Muscle layer of duodenum (tissue), 2 donors: ENCODE results near the gene GLI3.

Source experiments
- H3K27ac ChIP-seq: one replicate; pipeline ENCODE4 v1.7.0; 2013; ENCODE audit warnings: mild to moderate bottlenecking, low read length
- H3K27me3 ChIP-seq: one replicate; pipeline ENCODE4 v1.7.0; 2013; ENCODE audit warnings: low read depth, mild to moderate bottlenecking, control low read depth, low read length
- H3K36me3 ChIP-seq, 2 donors: one replicate each; pipeline ENCODE4 v1.7.0; 2013; ENCODE audit warnings: low read length in 2 of 2, control low read depth in 1 of 2, mild to moderate bottlenecking in 1 of 2; ENCODE audit not compliant: insufficient read depth in 2 of 2, control insufficient read depth in 1 of 2
- H3K4me1 ChIP-seq, 2 donors: one replicate each; pipeline ENCODE4 v1.7.0; 2013; ENCODE audit warnings: low read length in 2 of 2, mild to moderate bottlenecking in 2 of 2, control low read depth in 1 of 2, moderate library complexity in 1 of 2; ENCODE audit not compliant: insufficient read depth in 2 of 2, control insufficient read depth in 1 of 2
- H3K4me3 ChIP-seq, 2 donors: one replicate each; pipeline ENCODE4 v1.7.0; 2013; ENCODE audit warnings: low read length in 2 of 2, low read depth in 1 of 2, mild to moderate bottlenecking in 1 of 2
- H3K9me3 ChIP-seq, 2 donors: one replicate each; pipeline ENCODE4 v1.7.0; 2013; ENCODE audit warnings: low read length in 2 of 2, control low read depth in 1 of 2, mild to moderate bottlenecking in 1 of 2; ENCODE audit not compliant: control insufficient read depth in 1 of 2
- donor health status: healthy.

The GLI3 gene

GRCh38 chr7:42193471-42194129, 43.4 kb downstream of the GLI3 start:
- Histone ChIP-seq H3K27ac (no peak overlapping the region), H3K4me3 (no peak overlapping the region), H3K27me3 (no peaks in the 10 kb centered on the region), H3K36me3 (no peaks in the 10 kb centered on the region), H3K4me1 (peaks cover 15 to 35% of the 10 kb centered on the region in 2 donors), H3K9me3 (no peaks in the 10 kb centered on the region)

- H3K27me3 ChIP-seq, result no peaks in the 10 kb centered on the region
- H3K36me3 ChIP-seq, result no peaks in the 10 kb centered on the region
- H3K27ac ChIP-seq, result no peak overlapping the region
- H3K9me3 ChIP-seq, result no peaks in the 10 kb centered on the region
- H3K4me1 ChIP-seq, result peaks cover 15 to 35% of the 10 kb centered on the region in 2 donors
- no peak overlapping the region for H3K4me3 ChIP-seq
These were observed 44.1 kb downstream of the GLI3 start for GRCh38 chr7:42192851-42193461.

GRCh38 chr7:42192066-42192465, 44.9 kb downstream of the GLI3 start:
- Histone ChIP-seq H3K4me3 (no peak overlapping the region), H3K9me3 (no peaks in the 10 kb centered on the region), H3K4me1 (peaks cover 15 to 35% of the 10 kb centered on the region in 2 donors), H3K27me3 (no peaks in the 10 kb centered on the region), H3K27ac (no peak overlapping the region), H3K36me3 (no peaks in the 10 kb centered on the region)

GRCh38 chr7:42189535-42189934, 47.5 kb downstream of the GLI3 start:
- Histone ChIP-seq H3K4me1 (peaks cover 14 to 28% of the 10 kb centered on the region in 2 donors), H3K36me3 (no peaks in the 10 kb centered on the region)

GRCh38 chr7:42186151-42186550, 50.9 kb downstream of the GLI3 start:
- Histone ChIP-seq H3K27me3 (no peaks in the 10 kb centered on the region), H3K9me3 (no peaks in the 10 kb centered on the region), H3K27ac (no peak overlapping the region), H3K36me3 (no peaks in the 10 kb centered on the region), H3K4me1 (peaks cover 2 to 6% of the 10 kb centered on the region in 2 donors), H3K4me3 (no peak overlapping the region)

More at GRCh38 chr7:42189535-42189934, 47.5 kb downstream of the GLI3 start:
- H3K4me3 ChIP-seq, result no peak overlapping the region
- no peak overlapping the region for H3K27ac ChIP-seq
- H3K27me3 ChIP-seq, result no peaks in the 10 kb centered on the region
- no peaks in the 10 kb centered on the region for H3K9me3 ChIP-seq

- H3K4me3 ChIP-seq, result no peak overlapping the region
- no peaks in the 10 kb centered on the region for H3K9me3 ChIP-seq
- H3K4me1 ChIP-seq, result peaks cover 2 to 10% of the 10 kb centered on the region in 2 donors
- H3K36me3 ChIP-seq, result no peaks in the 10 kb centered on the region
- no peak overlapping the region for H3K27ac ChIP-seq
- H3K27me3 ChIP-seq, result no peaks in the 10 kb centered on the region
These were observed 51.3 kb downstream of the GLI3 start for GRCh38 chr7:42185726-42186125.

GRCh38 chr7:42183547-42183946, 53.5 kb downstream of the GLI3 start:
- H3K27me3 ChIP-seq, result no peaks in the 10 kb centered on the region
- no peak overlapping the region for H3K4me3 ChIP-seq
- H3K36me3 ChIP-seq, result no peaks in the 10 kb centered on the region
- no peaks in the 10 kb centered on the region for H3K9me3 ChIP-seq
- H3K27ac ChIP-seq, result no peak overlapping the region
- H3K4me1 ChIP-seq, result peaks cover 2 to 13% of the 10 kb centered on the region in 2 donors

- H3K36me3 ChIP-seq, result no peaks in the 10 kb centered on the region
- H3K27ac ChIP-seq, result no peak overlapping the region
- H3K27me3 ChIP-seq, result no peaks in the 10 kb centered on the region
- H3K4me1 ChIP-seq, result peaks cover 2 to 19% of the 10 kb centered on the region in 2 donors
- H3K9me3 ChIP-seq, result no peaks in the 10 kb centered on the region
- no peak overlapping the region for H3K4me3 ChIP-seq
These were observed 55.4 kb downstream of the GLI3 start for GRCh38 chr7:42181566-42181965.

GRCh38 chr7:42180806-42181205, 56.2 kb downstream of the GLI3 start:
- Histone ChIP-seq H3K4me3 (no peak overlapping the region), H3K27me3 (no peaks in the 10 kb centered on the region), H3K4me1 (peaks cover under 1 to 22% of the 10 kb centered on the region in 2 donors), H3K36me3 (no peaks in the 10 kb centered on the region), H3K9me3 (no peaks in the 10 kb centered on the region), H3K27ac (no peak overlapping the region)

GRCh38 chr7:42176724-42177101, 60.3 kb downstream of the GLI3 start:
- Histone ChIP-seq H3K9me3 (no peaks in the 10 kb centered on the region), H3K27ac (no peak overlapping the region), H3K36me3 (no peaks in the 10 kb centered on the region), H3K27me3 (no peaks in the 10 kb centered on the region), H3K4me1 (peaks cover 0 to 26% of the 10 kb centered on the region in 2 donors), H3K4me3 (no peak overlapping the region)

GRCh38 chr7:42175834-42176723, 60.9 kb downstream of the GLI3 start:
- H3K27ac ChIP-seq, result no peak overlapping the region
- peaks cover 0 to 30% of the 10 kb centered on the region in 2 donors for H3K4me1 ChIP-seq
- H3K36me3 ChIP-seq, result no peaks in the 10 kb centered on the region
- no peaks in the 10 kb centered on the region for H3K9me3 ChIP-seq
- no peak overlapping the region for H3K4me3 ChIP-seq
- H3K27me3 ChIP-seq, result no peaks in the 10 kb centered on the region
